B cell (primary cell): ENCODE measurements around the gene PSAP.

Source experiments
- EZH2 ChIP-seq: IDR thresholded peaks from 2 replicates; pipeline ENCODE4 v1.6.1; 2012; ENCODE audit warnings: borderline replicate concordance, low read depth, mild to moderate bottlenecking, moderate library complexity, low read length; ENCODE audit not compliant: insufficient read depth, poor library complexity, severe bottlenecking
- TF ChIP-seq, protein P1 (sequence below): fragments of 200-600 bp; IDR thresholded peaks from one replicate; pipeline ENCODE4 v1.8.0; 2022; ENCODE audit warnings: antibody characterized with exemption, mild to moderate bottlenecking

DNA sequence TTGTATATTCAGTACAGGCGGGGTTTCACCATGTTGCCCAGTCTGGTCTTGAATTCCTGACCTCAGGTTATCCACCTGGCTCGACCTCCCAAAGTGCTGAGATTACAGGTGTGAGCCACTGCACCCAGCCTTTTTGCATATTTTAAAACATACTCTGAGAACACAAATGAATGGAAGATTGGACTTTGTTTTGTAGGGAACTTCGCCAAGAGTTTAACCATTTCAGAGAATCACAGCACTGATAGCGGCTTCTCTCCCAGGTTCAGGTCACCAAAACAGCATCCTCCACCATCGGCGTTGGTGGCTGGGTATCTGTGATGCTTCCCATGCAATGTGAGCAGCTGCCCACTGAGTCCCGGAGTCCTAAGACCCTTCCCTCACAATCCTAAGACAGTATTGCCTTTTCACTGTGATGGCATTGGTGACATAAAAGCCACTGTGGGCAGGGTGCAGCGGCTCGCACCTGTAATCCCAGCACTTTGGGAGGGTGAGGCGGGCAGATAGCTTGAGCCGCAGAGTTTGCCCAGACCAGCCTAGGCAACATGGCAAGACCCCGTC lies 42.3 kb upstream of the PSAP start:
- TF ChIP-seq, protein P1, sequence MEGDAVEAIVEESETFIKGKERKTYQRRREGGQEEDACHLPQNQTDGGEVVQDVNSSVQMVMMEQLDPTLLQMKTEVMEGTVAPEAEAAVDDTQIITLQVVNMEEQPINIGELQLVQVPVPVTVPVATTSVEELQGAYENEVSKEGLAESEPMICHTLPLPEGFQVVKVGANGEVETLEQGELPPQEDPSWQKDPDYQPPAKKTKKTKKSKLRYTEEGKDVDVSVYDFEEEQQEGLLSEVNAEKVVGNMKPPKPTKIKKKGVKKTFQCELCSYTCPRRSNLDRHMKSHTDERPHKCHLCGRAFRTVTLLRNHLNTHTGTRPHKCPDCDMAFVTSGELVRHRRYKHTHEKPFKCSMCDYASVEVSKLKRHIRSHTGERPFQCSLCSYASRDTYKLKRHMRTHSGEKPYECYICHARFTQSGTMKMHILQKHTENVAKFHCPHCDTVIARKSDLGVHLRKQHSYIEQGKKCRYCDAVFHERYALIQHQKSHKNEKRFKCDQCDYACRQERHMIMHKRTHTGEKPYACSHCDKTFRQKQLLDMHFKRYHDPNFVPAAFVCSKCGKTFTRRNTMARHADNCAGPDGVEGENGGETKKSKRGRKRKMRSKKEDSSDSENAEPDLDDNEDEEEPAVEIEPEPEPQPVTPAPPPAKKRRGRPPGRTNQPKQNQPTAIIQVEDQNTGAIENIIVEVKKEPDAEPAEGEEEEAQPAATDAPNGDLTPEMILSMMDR = no peak
- TF ChIP-seq EZH2 = no peak
